ENCODE data around the gene MDFIC. TPM values are rescaled to one million over a fixed set of nuclear protein-coding genes. Genes with fewer than 3 reads are reported as not detected.
A peak's percentile ranks its signal among the peaks of the same experiment; 100 is the strongest.

Gene MDFIC
- polyA plus RNA-seq, 2 donors, result 9.8 to 14.5 TPM

DNA sequence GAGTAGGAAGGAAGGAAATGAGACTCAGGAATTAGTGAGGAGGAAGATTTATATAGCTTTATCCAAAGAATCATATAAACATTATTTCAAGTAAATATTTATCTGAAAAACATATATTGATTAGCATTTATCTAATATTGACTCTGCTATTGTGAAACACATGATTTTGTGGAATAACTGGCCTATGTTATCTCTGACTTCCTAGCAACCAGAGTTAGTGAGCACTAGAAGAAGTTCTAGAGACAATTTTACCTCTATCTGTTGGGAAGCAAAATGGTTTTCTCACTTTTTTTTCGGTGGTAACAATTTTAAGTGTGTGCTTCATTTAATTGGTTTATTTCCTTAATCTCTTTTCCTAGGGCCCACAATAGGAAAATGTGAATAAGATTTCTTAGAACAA lies 21.6 kb downstream of the MDFIC start:
- Histone ChIP-seq H3K4me3 (ENCODE audit: low read depth in 1 of 2, low read length in 2 of 2) (no peak overlapping the region), H3K9me3 (ENCODE audit: control insufficient read depth in 2 of 2, insufficient read depth in 1 of 2, low read depth in 1 of 2, low read length in 1 of 2) (no peaks in the 10 kb centered on the region), H3K27ac (ENCODE audit: low read depth in 2 of 2, low read length in 1 of 2) (no peak overlapping the region), H3K36me3 (ENCODE audit: control insufficient read depth in 2 of 2, insufficient read depth in 2 of 2, low read length in 1 of 2) (no peaks in the 10 kb centered on the region), H3K4me1 (ENCODE audit: control insufficient read depth in 2 of 2, insufficient read depth in 2 of 2, low read length in 1 of 2) (no peaks in the 10 kb centered on the region), H3K27me3 (ENCODE audit: control insufficient read depth in 1 of 2, insufficient read depth in 2 of 2, low read length in 2 of 2) (no peaks in the 10 kb centered on the region)
- 72 to 87% methylated on average over 1 of the region's 1 CpG for WGBS, 2 donors

DNA sequence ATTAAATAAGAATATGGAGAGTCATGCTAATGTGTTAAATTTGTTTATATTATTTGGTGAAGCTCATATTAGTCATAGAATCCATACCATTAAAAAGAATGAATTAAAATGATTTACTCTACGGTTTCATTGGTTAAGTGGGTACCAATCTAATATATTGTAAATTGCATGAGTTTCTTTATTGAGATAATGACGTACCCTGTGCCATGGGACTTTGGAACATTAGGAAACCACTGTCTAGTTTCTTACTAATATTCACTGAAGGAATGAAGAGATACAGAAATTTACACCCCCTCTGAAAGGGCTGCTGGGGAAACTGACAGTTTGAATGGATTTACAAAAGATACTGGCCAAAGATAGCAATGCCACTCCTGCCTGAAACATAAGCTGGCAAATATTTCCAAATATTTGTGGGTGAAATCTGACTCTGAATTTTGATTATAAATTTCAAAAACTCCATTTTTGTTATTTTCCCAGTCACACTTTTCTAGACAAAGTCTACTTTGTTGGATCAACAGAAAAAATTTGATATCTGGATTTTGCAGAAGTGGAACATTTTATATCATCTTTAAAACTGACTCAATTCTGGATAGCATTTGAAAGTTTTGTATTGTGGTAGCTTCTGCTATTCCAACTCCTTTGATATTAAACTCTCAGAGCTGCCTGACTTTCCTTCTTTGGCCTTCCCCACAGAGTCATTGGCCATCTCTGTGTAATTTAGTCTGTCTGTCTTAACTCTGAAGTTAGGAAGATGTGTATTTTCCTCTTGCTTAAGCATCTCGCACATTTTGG lies 22.3 kb downstream of the MDFIC start:
- WGBS, 2 donors, result 75 to 80% methylated on average over 3 of the region's 3 CpGs
- H3K4me3 ChIP-seq (ENCODE audit: low read depth in 1 of 2, low read length in 2 of 2), result no peak overlapping the region

DNA sequence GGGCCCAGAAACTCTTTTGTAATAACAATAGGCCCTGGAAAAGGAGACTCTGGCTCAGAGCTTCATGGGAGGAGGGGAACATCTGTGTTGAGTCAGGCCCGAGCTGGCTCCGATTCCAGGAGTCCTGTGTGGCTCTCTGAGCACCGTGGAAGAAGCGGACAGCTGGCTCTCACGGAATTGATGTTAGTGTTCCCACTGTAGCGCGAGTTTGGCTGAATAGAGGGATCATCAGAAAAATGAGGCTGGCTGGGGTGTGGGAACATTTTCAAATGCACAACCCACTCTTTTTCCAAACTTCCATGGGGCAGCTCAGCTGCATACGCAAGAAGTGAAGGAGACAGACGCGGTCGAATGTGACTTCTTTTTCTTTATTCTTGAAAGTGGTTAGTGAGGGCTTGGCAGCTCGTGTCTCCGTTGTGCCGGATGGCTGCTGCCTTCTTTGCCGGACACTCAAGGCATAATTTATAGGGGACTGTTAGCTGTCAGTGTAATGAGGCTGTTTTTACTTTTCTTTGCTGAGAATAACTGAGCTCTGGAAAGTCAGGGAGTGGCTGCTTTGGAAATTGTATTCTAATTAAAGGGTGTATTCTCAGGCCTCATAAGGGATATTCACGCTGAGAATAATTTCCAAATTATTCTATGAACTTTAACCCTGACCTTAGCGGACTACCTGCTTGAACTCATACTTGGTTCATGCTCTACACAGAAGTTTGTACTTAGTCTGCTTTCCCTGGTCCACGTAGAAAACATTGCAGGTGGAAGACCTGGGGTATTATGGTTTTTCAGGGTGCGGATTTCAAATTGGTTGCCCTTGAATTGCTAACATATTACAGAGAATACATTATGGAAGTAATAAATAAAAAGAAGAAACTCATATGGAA lies 23.1 kb downstream of the MDFIC start:
- H3K9me3 ChIP-seq (ENCODE audit: control insufficient read depth in 2 of 2, insufficient read depth in 1 of 2, low read depth in 1 of 2, low read length in 1 of 2), result no peaks in the 10 kb centered on the region
- H3K4me1 ChIP-seq (ENCODE audit: control insufficient read depth in 2 of 2, insufficient read depth in 2 of 2, low read length in 1 of 2), result no peaks in the 10 kb centered on the region
- no peak overlapping the region for H3K4me3 ChIP-seq (ENCODE audit: low read depth in 1 of 2, low read length in 2 of 2)
- WGBS, 2 donors, result 68 to 69% methylated on average over 19 of the region's 19 CpGs
- no peaks in the 10 kb centered on the region for H3K27me3 ChIP-seq (ENCODE audit: control insufficient read depth in 1 of 2, insufficient read depth in 2 of 2, low read length in 2 of 2)
- peak overlapping the region; percentile 13 to 59 for H3K27ac ChIP-seq (ENCODE audit: low read depth in 2 of 2, low read length in 1 of 2)
- no peaks in the 10 kb centered on the region for H3K36me3 ChIP-seq (ENCODE audit: control insufficient read depth in 2 of 2, insufficient read depth in 2 of 2, low read length in 1 of 2)

More for the DNA sequence above, 22.3 kb downstream of the MDFIC start:
- no peaks in the 10 kb centered on the region for H3K4me1 ChIP-seq (ENCODE audit: control insufficient read depth in 2 of 2, insufficient read depth in 2 of 2, low read length in 1 of 2)
- H3K27ac ChIP-seq (ENCODE audit: low read depth in 2 of 2, low read length in 1 of 2), result peak overlapping the region in 1 of 2 donors; percentile 13
- no peaks in the 10 kb centered on the region for H3K27me3 ChIP-seq (ENCODE audit: control insufficient read depth in 1 of 2, insufficient read depth in 2 of 2, low read length in 2 of 2)
- H3K9me3 ChIP-seq (ENCODE audit: control insufficient read depth in 2 of 2, insufficient read depth in 1 of 2, low read depth in 1 of 2, low read length in 1 of 2), result no peaks in the 10 kb centered on the region
- no peaks in the 10 kb centered on the region for H3K36me3 ChIP-seq (ENCODE audit: control insufficient read depth in 2 of 2, insufficient read depth in 2 of 2, low read length in 1 of 2)

DNA sequence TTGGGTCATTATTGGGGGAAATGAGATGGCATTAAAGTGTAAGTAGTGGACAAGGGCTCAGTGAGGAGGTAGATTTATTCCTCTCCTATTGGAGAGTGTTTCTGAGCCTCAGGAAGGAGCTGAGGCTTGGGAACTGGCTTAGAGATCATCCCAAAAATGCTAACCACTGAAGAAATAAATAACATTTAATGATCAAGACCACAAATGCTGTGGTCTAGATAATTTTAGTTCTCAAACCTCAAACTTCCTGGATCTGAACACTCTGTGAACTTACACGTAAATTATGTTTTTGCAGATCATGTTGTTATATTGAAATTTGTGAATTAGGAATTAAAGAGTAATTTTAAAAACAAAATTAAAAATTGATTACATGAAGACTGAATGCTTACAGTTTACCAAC lies 27.3 kb downstream of the MDFIC start:
- Histone ChIP-seq H3K4me1 (ENCODE audit: control insufficient read depth in 2 of 2, insufficient read depth in 2 of 2, low read length in 1 of 2) (no peaks in the 10 kb centered on the region), H3K9me3 (ENCODE audit: control insufficient read depth in 2 of 2, insufficient read depth in 1 of 2, low read depth in 1 of 2, low read length in 1 of 2) (no peaks in the 10 kb centered on the region), H3K27me3 (ENCODE audit: control insufficient read depth in 1 of 2, insufficient read depth in 2 of 2, low read length in 2 of 2) (no peaks in the 10 kb centered on the region), H3K27ac (ENCODE audit: low read depth in 2 of 2, low read length in 1 of 2) (no peak overlapping the region), H3K36me3 (ENCODE audit: control insufficient read depth in 2 of 2, insufficient read depth in 2 of 2, low read length in 1 of 2) (no peaks in the 10 kb centered on the region), H3K4me3 (ENCODE audit: low read depth in 1 of 2, low read length in 2 of 2) (no peak overlapping the region)
- WGBS, 2 donors, result 74 to 79% methylated on average over 1 of the region's 1 CpG

DNA sequence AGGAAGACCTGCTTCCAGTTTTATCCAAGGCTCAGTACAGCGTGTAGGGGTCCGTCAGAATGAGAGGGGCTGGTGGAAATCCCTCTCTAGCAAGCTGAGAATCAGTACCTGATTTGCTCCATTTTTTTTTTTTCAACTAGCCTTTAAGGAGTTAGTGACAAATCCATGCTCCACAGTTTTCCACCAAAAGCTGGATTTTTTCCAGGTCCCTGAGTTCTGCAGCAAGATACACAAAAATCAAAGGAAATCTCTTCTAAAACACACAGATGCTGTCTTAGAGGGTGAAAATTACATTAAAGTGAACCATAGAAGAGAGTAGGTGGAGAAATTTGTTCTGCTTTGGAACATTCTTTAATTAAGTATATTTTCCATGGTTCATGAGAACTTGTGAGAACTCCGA lies 30.4 kb downstream of the MDFIC start:
- Histone ChIP-seq H3K4me3 (ENCODE audit: low read depth in 1 of 2, low read length in 2 of 2) (no peak overlapping the region), H3K36me3 (ENCODE audit: control insufficient read depth in 2 of 2, insufficient read depth in 2 of 2, low read length in 1 of 2) (no peaks in the 10 kb centered on the region), H3K27ac (ENCODE audit: low read depth in 2 of 2, low read length in 1 of 2) (no peak overlapping the region), H3K27me3 (ENCODE audit: control insufficient read depth in 1 of 2, insufficient read depth in 2 of 2, low read length in 2 of 2) (no peaks in the 10 kb centered on the region), H3K9me3 (ENCODE audit: control insufficient read depth in 2 of 2, insufficient read depth in 1 of 2, low read depth in 1 of 2, low read length in 1 of 2) (no peaks in the 10 kb centered on the region), H3K4me1 (ENCODE audit: control insufficient read depth in 2 of 2, insufficient read depth in 2 of 2, low read length in 1 of 2) (no peaks in the 10 kb centered on the region)
- WGBS, 2 donors, result 80 to 95% methylated on average over 3 of the region's 3 CpGs

DNA sequence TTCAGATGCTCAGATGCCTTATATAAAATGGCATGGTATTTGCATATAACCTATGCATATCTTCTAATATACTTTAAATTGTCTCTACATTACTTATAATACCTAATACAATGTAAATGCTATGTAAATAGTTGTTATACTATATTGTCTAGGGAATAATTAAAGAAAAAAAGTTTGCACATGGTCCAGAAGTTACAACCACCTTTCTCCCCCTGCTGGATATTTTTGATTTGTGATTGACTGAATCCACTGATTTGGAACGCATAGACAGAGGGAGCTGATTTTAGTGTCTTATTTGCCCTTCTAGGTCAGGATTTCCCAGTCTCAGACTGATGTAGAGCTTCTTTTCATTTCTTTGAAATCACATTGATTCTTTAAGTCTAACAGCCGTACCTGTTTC lies 31.8 kb downstream of the MDFIC start:
- H3K27me3 ChIP-seq (ENCODE audit: control insufficient read depth in 1 of 2, insufficient read depth in 2 of 2, low read length in 2 of 2), result no peaks in the 10 kb centered on the region
- H3K27ac ChIP-seq (ENCODE audit: low read depth in 2 of 2, low read length in 1 of 2), result no peak overlapping the region
- no peak overlapping the region for H3K4me3 ChIP-seq (ENCODE audit: low read depth in 1 of 2, low read length in 2 of 2)
- H3K9me3 ChIP-seq (ENCODE audit: control insufficient read depth in 2 of 2, insufficient read depth in 1 of 2, low read depth in 1 of 2, low read length in 1 of 2), result no peaks in the 10 kb centered on the region
- H3K36me3 ChIP-seq (ENCODE audit: control insufficient read depth in 2 of 2, insufficient read depth in 2 of 2, low read length in 1 of 2), result no peaks in the 10 kb centered on the region
- WGBS, 2 donors, result 95% methylated on average over 2 of the region's 2 CpGs
- no peaks in the 10 kb centered on the region for H3K4me1 ChIP-seq (ENCODE audit: control insufficient read depth in 2 of 2, insufficient read depth in 2 of 2, low read length in 1 of 2)

DNA sequence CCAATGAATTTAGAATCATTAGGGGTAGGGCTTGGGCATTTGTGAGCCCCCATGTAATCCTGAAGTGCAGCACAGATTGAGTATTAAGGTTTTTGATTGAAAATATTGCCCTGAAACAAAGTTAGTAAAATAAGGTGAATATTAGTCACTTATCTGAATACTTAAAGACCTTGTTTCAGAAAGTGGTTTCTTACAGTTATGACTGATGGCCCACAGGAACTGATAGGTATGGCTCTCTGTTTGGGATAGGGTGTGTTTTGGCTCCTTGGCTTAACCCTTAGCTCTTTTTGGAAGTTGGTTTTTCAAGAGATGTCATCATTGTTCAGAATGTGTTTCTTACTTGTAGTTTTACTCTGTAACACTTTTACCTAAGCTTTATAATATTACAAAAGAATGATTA lies 34.8 kb downstream of the MDFIC start:
- no peaks in the 10 kb centered on the region for H3K27me3 ChIP-seq (ENCODE audit: control insufficient read depth in 1 of 2, insufficient read depth in 2 of 2, low read length in 2 of 2)
- no peaks in the 10 kb centered on the region for H3K4me1 ChIP-seq (ENCODE audit: control insufficient read depth in 2 of 2, insufficient read depth in 2 of 2, low read length in 1 of 2)
- H3K9me3 ChIP-seq (ENCODE audit: control insufficient read depth in 2 of 2, insufficient read depth in 1 of 2, low read depth in 1 of 2, low read length in 1 of 2), result no peaks in the 10 kb centered on the region
- H3K27ac ChIP-seq (ENCODE audit: low read depth in 2 of 2, low read length in 1 of 2), result no peak overlapping the region
- no peak overlapping the region for H3K4me3 ChIP-seq (ENCODE audit: low read depth in 1 of 2, low read length in 2 of 2)
- no peaks in the 10 kb centered on the region for H3K36me3 ChIP-seq (ENCODE audit: control insufficient read depth in 2 of 2, insufficient read depth in 2 of 2, low read length in 1 of 2)

DNA sequence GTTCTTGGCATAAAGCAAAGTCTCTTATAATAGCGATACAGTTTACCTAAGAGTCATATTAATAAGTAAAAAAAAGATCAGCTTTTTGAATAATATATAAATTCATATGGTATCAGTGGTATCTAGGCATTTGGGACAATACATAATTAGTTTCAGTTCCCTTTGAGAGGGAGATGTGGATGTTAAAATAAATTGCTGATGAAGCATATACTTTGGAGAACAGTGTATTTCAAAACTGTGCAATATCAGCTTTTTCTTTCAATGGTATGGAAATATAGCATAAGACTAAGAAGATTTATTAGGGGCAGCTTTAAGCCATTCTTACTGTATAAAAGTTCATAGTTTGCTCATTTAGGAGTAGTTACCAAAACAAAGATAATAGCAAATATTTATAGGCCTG lies 35.5 kb downstream of the MDFIC start:
- no peak overlapping the region for H3K4me3 ChIP-seq (ENCODE audit: low read depth in 1 of 2, low read length in 2 of 2)
- no peak overlapping the region for H3K27ac ChIP-seq (ENCODE audit: low read depth in 2 of 2, low read length in 1 of 2)
- WGBS, 2 donors, result 95 to 96% methylated on average over 1 of the region's 1 CpG
- no peaks in the 10 kb centered on the region for H3K36me3 ChIP-seq (ENCODE audit: control insufficient read depth in 2 of 2, insufficient read depth in 2 of 2, low read length in 1 of 2)
- H3K27me3 ChIP-seq (ENCODE audit: control insufficient read depth in 1 of 2, insufficient read depth in 2 of 2, low read length in 2 of 2), result no peaks in the 10 kb centered on the region
- H3K4me1 ChIP-seq (ENCODE audit: control insufficient read depth in 2 of 2, insufficient read depth in 2 of 2, low read length in 1 of 2), result no peaks in the 10 kb centered on the region
- no peaks in the 10 kb centered on the region for H3K9me3 ChIP-seq (ENCODE audit: control insufficient read depth in 2 of 2, insufficient read depth in 1 of 2, low read depth in 1 of 2, low read length in 1 of 2)

DNA sequence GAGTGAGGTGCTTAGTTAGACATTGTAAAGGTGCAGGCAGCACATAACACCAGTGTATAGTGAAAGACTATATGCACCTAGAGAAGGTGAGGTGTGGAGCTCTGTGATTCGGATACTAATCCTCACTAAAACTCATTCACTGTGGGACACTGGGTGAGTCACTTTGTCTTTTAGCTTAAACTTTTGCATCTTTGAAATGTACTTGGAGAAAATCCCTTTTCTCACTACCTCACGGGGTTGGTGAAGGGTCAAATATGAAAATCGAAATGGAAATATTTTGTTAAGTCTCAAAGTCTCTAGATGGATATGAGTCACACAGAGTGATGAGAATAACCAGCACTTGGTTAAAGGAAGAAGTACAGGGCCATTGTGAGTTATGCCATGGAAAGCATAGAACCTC lies 38.0 kb downstream of the MDFIC start:
- H3K9me3 ChIP-seq (ENCODE audit: control insufficient read depth in 2 of 2, insufficient read depth in 1 of 2, low read depth in 1 of 2, low read length in 1 of 2), result no peaks in the 10 kb centered on the region
- H3K36me3 ChIP-seq (ENCODE audit: control insufficient read depth in 2 of 2, insufficient read depth in 2 of 2, low read length in 1 of 2), result no peaks in the 10 kb centered on the region
- no peaks in the 10 kb centered on the region for H3K4me1 ChIP-seq (ENCODE audit: control insufficient read depth in 2 of 2, insufficient read depth in 2 of 2, low read length in 1 of 2)
- peak overlapping the region in 1 of 2 donors; percentile 22 for H3K27ac ChIP-seq (ENCODE audit: low read depth in 2 of 2, low read length in 1 of 2)
- H3K4me3 ChIP-seq (ENCODE audit: low read depth in 1 of 2, low read length in 2 of 2), result no peak overlapping the region
- H3K27me3 ChIP-seq (ENCODE audit: control insufficient read depth in 1 of 2, insufficient read depth in 2 of 2, low read length in 2 of 2), result no peaks in the 10 kb centered on the region
- 67% methylated on average over 3 of the region's 3 CpGs for WGBS, 2 donors
